OCI-M2 (cell line): ENCODE results near the gene HOXA10.

Experiments
- DNase-seq: peaks from one replicate; lab custom pipeline; 2025; ENCODE audit not compliant: unreplicated experiment; lab: John Stamatoyannopoulos, UW

The HOXA10 gene

GRCh38 chr7:27157702-27158431 is 16.3 kb downstream of the HOXA10 start:
- no peak for DNase-seq

GRCh38 chr7:27156916-27157701 is 17.0 kb downstream of the HOXA10 start:
- no peak for DNase-seq

- DNase-seq: no peak
These were observed 17.6 kb downstream of the HOXA10 start, which contains the start of gene HOXA7 for GRCh38 chr7:27156508-27156898. Gene HOXA7 (minus strand): TSS chr7:27156675. CDS start chr7:27156545, 130 bp downstream.

GRCh38 chr7:27155816-27156507 is 18.2 kb downstream of the HOXA10 start:
- DNase-seq: no peak

- no peak for DNase-seq
These were observed 19.0 kb downstream of the HOXA10 start for GRCh38 chr7:27154901-27155815.

GRCh38 chr7:27154369-27154768 is 19.8 kb downstream of the HOXA10 start:
- DNase-seq: no peak

- DNase-seq: no peak
These were observed 20.6 kb downstream of the HOXA10 start for GRCh38 chr7:27153526-27153925.

- DNase-seq: no peak
These were observed 21.2 kb downstream of the HOXA10 start for GRCh38 chr7:27152816-27153442.

- DNase-seq: no peak
These were observed 21.9 kb downstream of the HOXA10 start, which contains the start of gene HOXA3 for GRCh38 chr7:27151931-27152815. Gene HOXA3 (minus strand): TSS chr7:27152583. CDS start chr7:27110640, 41,943 bp downstream.

- DNase-seq: no peak
These were observed 22.7 kb downstream of the HOXA10 start for GRCh38 chr7:27151341-27151930.

GRCh38 chr7:27150568-27151340 is 23.4 kb downstream of the HOXA10 start:
- DNase-seq: no peak

GRCh38 chr7:27149842-27150567 is 24.1 kb downstream of the HOXA10 start:
- no peak for DNase-seq

GRCh38 chr7:27148756-27149641 is 25.1 kb downstream of the HOXA10 start:
- no peak for DNase-seq

- no peak for DNase-seq
These were observed 25.9 kb downstream of the HOXA10 start for GRCh38 chr7:27148031-27148755.

- no peak for DNase-seq
These were observed 26.7 kb downstream of the HOXA10 start, which contains the start of gene HOXA6 for GRCh38 chr7:27147199-27148030. Gene HOXA6 (minus strand): TSS chr7:27147774. CDS start chr7:27147749, 25 bp downstream.
